Ishikawa (cell line): Measurements from ENCODE around the gene ACLY.

Experiments used
- CEBPB ChIP-seq: IDR thresholded peaks from 2 replicates; pipeline ENCODE4 v1.6.1; 2012
- CREB1 ChIP-seq: IDR thresholded peaks from 2 replicates; pipeline ENCODE4 v1.6.1; 2012; ENCODE audit warnings: low read depth
- EGR1 ChIP-seq: IDR thresholded peaks from 2 replicates; pipeline ENCODE4 v1.6.1; 2012
- EP300 ChIP-seq: IDR thresholded peaks from 2 replicates; pipeline ENCODE4 v1.6.1; 2012; ENCODE audit warnings: borderline replicate concordance
- FOXM1 ChIP-seq: IDR thresholded peaks from 2 replicates; pipeline ENCODE4 v1.6.1; 2012; ENCODE audit warnings: low read depth, borderline replicate concordance
- MAX ChIP-seq: IDR thresholded peaks from 2 replicates; pipeline ENCODE4 v1.6.1; 2012
- NFIC ChIP-seq: IDR thresholded peaks from 2 replicates; pipeline ENCODE4 v1.6.1; 2012
- RAD21 ChIP-seq: IDR thresholded peaks from 2 replicates; pipeline ENCODE4 v1.6.1; 2012; ENCODE audit warnings: low read depth
- REST ChIP-seq: IDR thresholded peaks from 2 replicates; pipeline ENCODE4 v1.6.1; 2012; ENCODE audit warnings: low read depth, mild to moderate bottlenecking
- TAF1 ChIP-seq: IDR thresholded peaks from 2 replicates; pipeline ENCODE4 v1.6.1; 2012; ENCODE audit warnings: low read depth, mild to moderate bottlenecking
- TCF12 ChIP-seq: IDR thresholded peaks from 2 replicates; pipeline ENCODE4 v1.6.1; 2012; ENCODE audit warnings: low read depth
- TEAD4 ChIP-seq: IDR thresholded peaks from 2 replicates; pipeline ENCODE4 v1.6.1; 2012
- USF1 ChIP-seq: IDR thresholded peaks from 2 replicates; pipeline ENCODE4 v1.6.1; 2012
- YY1 ChIP-seq: IDR thresholded peaks from 2 replicates; pipeline ENCODE4 v1.6.1; 2012; ENCODE audit warnings: low read depth
- ZBTB7A ChIP-seq: IDR thresholded peaks from 2 replicates; pipeline ENCODE4 v1.6.1; 2012; ENCODE audit warnings: low read depth

Gene ACLY

GRCh38 chr17:41907185-41907556, 11.6 kb downstream of the ACLY start:
- TF ChIP-seq REST = no peak
- no peak for TF ChIP-seq MAX
- no peak for TF ChIP-seq TEAD4
- no peak for TF ChIP-seq FOXM1
- TF ChIP-seq CEBPB = no peak
- no peak for TF ChIP-seq EGR1
- no peak for TF ChIP-seq ZBTB7A
- TF ChIP-seq YY1 = no peak
- TF ChIP-seq USF1 = no peak
- TF ChIP-seq TCF12 = no peak
- no peak for TF ChIP-seq TAF1
- no peak for TF ChIP-seq RAD21
- TF ChIP-seq EP300 = no peak
- TF ChIP-seq NFIC = no peak
- no peak for TF ChIP-seq CREB1

GRCh38 chr17:41906465-41907184, 12.1 kb downstream of the ACLY start:
- no peak for TF ChIP-seq TAF1

- TF ChIP-seq CEBPB (no peak), RAD21 (no peak), TAF1 (no peak), FOXM1 (no peak), USF1 (no peak), MAX (no peak), TCF12 (no peak), YY1 (no peak), NFIC (no peak), ZBTB7A (no peak), TEAD4 (no peak), EP300 (no peak), EGR1 (no peak)
Measured at GRCh38 chr17:41905172-41905571, 13.6 kb downstream of the ACLY start.

- TF ChIP-seq NFIC = no peak
- TF ChIP-seq EGR1 = no peak
- no peak for TF ChIP-seq FOXM1
- no peak for TF ChIP-seq TEAD4
- no peak for TF ChIP-seq USF1
- TF ChIP-seq REST = no peak
- no peak for TF ChIP-seq CREB1
- no peak for TF ChIP-seq TCF12
- no peak for TF ChIP-seq EP300
- no peak for TF ChIP-seq RAD21
- TF ChIP-seq TAF1 = no peak
- TF ChIP-seq CEBPB = no peak
- TF ChIP-seq ZBTB7A = no peak
Measured at GRCh38 chr17:41904242-41904841, 14.4 kb downstream of the ACLY start.

- TF ChIP-seq USF1 (no peak), RAD21 (no peak), EGR1 (no peak), FOXM1 (no peak), REST (no peak), YY1 (no peak), EP300 (no peak), CEBPB (no peak), CREB1 (no peak), TAF1 (no peak), TEAD4 (no peak), MAX (no peak), NFIC (no peak), TCF12 (no peak), ZBTB7A (no peak)
Measured at GRCh38 chr17:41901646-41902045, 17.1 kb downstream of the ACLY start.
